ENCODE measurements around the gene ZMYND15.
"Not testable (repeated sequence)": the region's sequence is repeated elsewhere in the genome, so short reads cannot be mapped to it uniquely, and the experiment has no call there.

Gene ZMYND15

GRCh38 chr17:4739122-4740024 is at the start of gene ZMYND15, which contains the start of gene CXCL16:
TSS of gene ZMYND15 (plus strand) at chr17:4739833. CDS start at chr17:4740549, 716 bp downstream.
TSS of gene CXCL16 (minus strand) at chr17:4739928. CDS start at chr17:4739339, 589 bp downstream.
- DNase-seq (ENCODE audit: extremely low read depth, insufficient read length), result peak; percentile 66
- Histone ChIP-seq H3K27me3 (replicated peaks; ENCODE audit: control insufficient read depth, insufficient read depth, low read length) (no peaks in the 10 kb centered on the region; the same call in 1 of the 2 replicates), H3K36me3 (ENCODE audit: control insufficient read depth, insufficient read depth, low read length) (no peaks in the 10 kb centered on the region), H3K4me3 (replicated peaks; ENCODE audit: low read depth, low read length) (peak within 1 kb of the TSS; percentile 68)
- no peak for TF ChIP-seq CTCF (IDR thresholded peaks at IDR 0.05; ENCODE audit: insufficient read depth, low read length, poor library complexity, severe bottlenecking)

- not testable (repeated sequence) for H3K27me3 ChIP-seq (replicated peaks; ENCODE audit: control insufficient read depth, insufficient read depth, low read length); H3K36me3 ChIP-seq (ENCODE audit: control insufficient read depth, insufficient read depth, low read length); DNase-seq (ENCODE audit: extremely low read depth, insufficient read length); H3K4me3 ChIP-seq (replicated peaks; ENCODE audit: low read depth, low read length)
Observed at GRCh38 chr17:4689872-4690271, 49.8 kb upstream of the ZMYND15 start.

- no peak for DNase-seq (ENCODE audit: extremely low read depth, insufficient read length)
- Histone ChIP-seq H3K27me3 (replicated peaks; ENCODE audit: control insufficient read depth, insufficient read depth, low read length) (no peaks in the 10 kb centered on the region), H3K36me3 (ENCODE audit: control insufficient read depth, insufficient read depth, low read length) (peaks cover 5% of the 10 kb centered on the region), H3K4me3 (replicated peaks; ENCODE audit: low read depth, low read length) (no peak overlapping the region)
- TF ChIP-seq CTCF (IDR thresholded peaks at IDR 0.05; ENCODE audit: insufficient read depth, low read length, poor library complexity, severe bottlenecking), result no peak
Observed at GRCh38 chr17:4690745-4691144, 48.9 kb upstream of the ZMYND15 start.

GRCh38 chr17:4691686-4692085 is 47.9 kb upstream of the ZMYND15 start:
- Histone ChIP-seq H3K27me3 (replicated peaks; ENCODE audit: control insufficient read depth, insufficient read depth, low read length) (no peaks in the 10 kb centered on the region), H3K36me3 (ENCODE audit: control insufficient read depth, insufficient read depth, low read length) (peaks cover 5% of the 10 kb centered on the region), H3K4me3 (replicated peaks; ENCODE audit: low read depth, low read length) (no peak overlapping the region)
- no peak for DNase-seq (ENCODE audit: extremely low read depth, insufficient read length)
- TF ChIP-seq CTCF (IDR thresholded peaks at IDR 0.05; ENCODE audit: insufficient read depth, low read length, poor library complexity, severe bottlenecking), result no peak

- H3K4me3 ChIP-seq (replicated peaks; ENCODE audit: low read depth, low read length), result no peak overlapping the region
- no peak for TF ChIP-seq CTCF (IDR thresholded peaks at IDR 0.05; ENCODE audit: insufficient read depth, low read length, poor library complexity, severe bottlenecking)
- H3K36me3 ChIP-seq (ENCODE audit: control insufficient read depth, insufficient read depth, low read length), result peaks cover 5% of the 10 kb centered on the region
- DNase-seq (ENCODE audit: extremely low read depth, insufficient read length), result no peak
- no peaks in the 10 kb centered on the region for H3K27me3 ChIP-seq (replicated peaks; ENCODE audit: control insufficient read depth, insufficient read depth, low read length)
Observed at GRCh38 chr17:4693416-4693815, 46.2 kb upstream of the ZMYND15 start.

GRCh38 chr17:4696437-4696805 is 43.2 kb upstream of the ZMYND15 start:
- DNase-seq (ENCODE audit: extremely low read depth, insufficient read length), result peak; percentile 45
- peak overlapping the region; percentile 12 for H3K4me3 ChIP-seq (replicated peaks; ENCODE audit: low read depth, low read length)
- H3K27me3 ChIP-seq (replicated peaks; ENCODE audit: control insufficient read depth, insufficient read depth, low read length), result no peaks in the 10 kb centered on the region
- no peak for TF ChIP-seq CTCF (IDR thresholded peaks at IDR 0.05; ENCODE audit: insufficient read depth, low read length, poor library complexity, severe bottlenecking)
- H3K36me3 ChIP-seq (ENCODE audit: control insufficient read depth, insufficient read depth, low read length), result no peaks in the 10 kb centered on the region

GRCh38 chr17:4699401-4700056 is 40.1 kb upstream of the ZMYND15 start:
- not testable (repeated sequence) for DNase-seq (ENCODE audit: extremely low read depth, insufficient read length); H3K36me3 ChIP-seq (ENCODE audit: control insufficient read depth, insufficient read depth, low read length); H3K27me3 ChIP-seq (replicated peaks; ENCODE audit: control insufficient read depth, insufficient read depth, low read length); H3K4me3 ChIP-seq (replicated peaks; ENCODE audit: low read depth, low read length)

Measured in GM06990 (cell line).